Measurements from ENCODE around the gene BPIFB4. TPM values are rescaled to one million over a fixed set of nuclear protein-coding genes. Genes with fewer than 3 reads are reported as not detected.
A peak's percentile ranks its signal among the peaks of the same experiment; 100 is the strongest.
"Not testable (repeated sequence)": the region's sequence is repeated elsewhere in the genome, so short reads cannot be mapped to it uniquely, and the experiment has no call there.

The BPIFB4 gene
- polyA plus RNA-seq, 3 donors, result not detected

DNA sequence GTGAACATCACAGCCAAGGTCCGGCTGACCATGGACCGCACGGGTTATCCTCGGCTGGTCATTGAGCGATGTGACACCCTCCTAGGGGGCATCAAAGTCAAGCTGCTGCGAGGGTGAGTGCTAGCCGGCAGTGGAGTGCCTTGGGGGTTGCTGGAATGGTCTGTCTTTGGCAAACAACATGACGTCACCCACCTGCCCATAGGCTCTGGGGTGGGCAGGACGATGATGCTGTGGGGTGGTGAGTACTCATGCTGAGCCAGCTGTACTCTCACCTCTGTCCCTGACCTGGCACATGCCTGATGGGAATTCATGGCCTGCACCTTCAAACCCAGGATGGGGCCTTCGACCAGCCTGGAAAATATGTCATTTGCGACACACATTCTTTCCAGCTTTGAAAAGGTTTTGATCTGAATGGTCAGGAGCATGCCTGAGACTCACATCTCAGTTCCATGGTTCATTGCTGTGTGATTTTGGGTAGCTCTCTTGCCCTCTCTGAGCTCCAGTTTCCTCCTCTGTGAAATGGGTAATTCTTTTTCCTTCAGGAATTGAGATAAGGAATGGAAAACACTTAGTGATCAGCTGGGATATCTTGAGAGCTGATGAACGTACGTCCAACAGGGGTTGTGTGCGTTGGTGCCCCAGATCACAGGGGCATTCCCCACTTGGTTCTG lies 6.7 kb downstream of the BPIFB4 start:
- no peak for DNase-seq

GRCh38 chr20:33091147-33091546 lies 11.7 kb downstream of the BPIFB4 start:
- DNase-seq, result no peak

DNA sequence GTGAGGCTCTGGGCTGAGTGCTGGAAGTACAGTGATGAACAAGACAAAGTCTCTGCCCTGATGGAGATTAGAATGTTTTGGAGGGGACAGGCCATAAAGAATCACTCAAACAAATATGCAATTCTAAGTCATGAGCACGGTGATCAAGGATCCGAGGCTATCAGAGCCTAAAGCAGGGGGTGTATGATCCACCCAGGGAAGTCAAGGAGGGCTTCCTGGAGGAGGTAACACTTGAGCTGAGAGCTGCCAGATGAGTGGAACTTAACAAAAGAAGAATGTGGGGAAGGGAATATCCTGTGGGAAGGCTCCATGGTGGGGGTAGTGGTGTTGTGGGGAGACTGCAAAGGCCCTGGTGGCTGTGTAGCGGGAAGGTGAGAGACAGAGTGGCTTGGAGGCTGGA lies 12.2 kb downstream of the BPIFB4 start:
- DNase-seq, result no peak

GRCh38 chr20:33092361-33092760 lies 12.9 kb downstream of the BPIFB4 start:
- no peak for DNase-seq

GRCh38 chr20:33093074-33093473 lies 13.6 kb downstream of the BPIFB4 start:
- no peak for DNase-seq

DNA sequence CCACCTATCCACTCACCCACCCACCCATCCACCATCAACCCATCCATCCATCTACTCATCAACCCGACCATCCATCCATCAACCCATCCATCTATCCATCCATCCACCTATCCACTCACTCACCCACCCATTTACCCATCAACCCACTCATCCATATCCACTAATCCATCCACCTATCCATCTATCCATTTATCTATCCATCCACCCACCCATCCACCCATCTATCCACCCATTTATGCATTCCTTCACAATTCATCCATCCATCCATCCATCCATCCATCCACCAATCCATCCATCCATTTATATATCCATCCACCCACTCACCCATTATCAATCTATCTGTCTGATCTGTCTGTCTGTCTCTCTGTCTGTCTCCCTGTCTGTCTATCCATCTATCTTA lies 14.1 kb downstream of the BPIFB4 start:
- DNase-seq, result no peak

DNA sequence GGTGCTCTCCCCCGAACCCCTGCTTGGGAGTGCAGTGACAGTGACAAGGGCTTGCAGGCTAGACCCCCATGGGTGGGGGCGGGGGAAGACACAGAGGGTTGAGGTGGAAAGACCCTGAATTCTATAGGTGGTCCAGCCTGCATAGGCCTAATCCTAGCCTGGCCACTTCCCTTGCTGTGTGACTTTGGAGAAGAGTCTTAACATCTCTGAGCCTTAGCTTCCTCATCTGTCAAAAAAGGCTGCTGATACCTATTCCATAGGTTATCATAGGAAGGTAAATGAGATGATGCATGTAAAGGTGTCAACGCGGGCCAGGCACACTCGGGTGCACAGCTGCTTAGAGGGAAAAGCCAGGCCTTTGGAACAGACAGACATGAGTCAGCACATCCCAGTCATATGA lies 15.8 kb downstream of the BPIFB4 start:
- DNase-seq, result no peak

- DNase-seq, result peak; percentile 56
Measured at GRCh38 chr20:33095902-33096584, 16.6 kb downstream of the BPIFB4 start.

GRCh38 chr20:33097001-33097400 lies 17.6 kb downstream of the BPIFB4 start:
- DNase-seq, result no peak

GRCh38 chr20:33099843-33100538 lies 20.5 kb downstream of the BPIFB4 start:
- DNase-seq, result no peak

GRCh38 chr20:33103556-33103955 lies 24.1 kb downstream of the BPIFB4 start:
- no peak for DNase-seq

DNA sequence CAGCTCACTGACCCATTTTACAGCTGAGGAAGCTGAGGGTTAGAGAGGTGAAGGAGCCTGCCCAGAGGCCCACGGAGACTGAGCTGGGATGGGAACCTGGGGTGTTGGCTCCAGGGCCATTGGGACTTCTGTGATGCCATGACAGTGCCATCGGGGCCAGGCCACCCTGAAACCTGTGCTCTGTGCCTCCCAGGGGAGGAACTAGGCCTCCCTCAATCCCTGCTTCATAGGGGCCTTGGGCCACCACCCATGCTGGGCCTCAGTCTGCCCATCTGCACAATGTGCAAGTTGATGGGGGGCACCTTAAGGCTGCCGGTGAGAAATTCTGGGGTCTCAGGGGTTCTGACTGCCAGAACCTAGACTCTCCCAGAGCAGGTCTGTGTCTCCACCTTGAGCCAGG lies 24.9 kb downstream of the BPIFB4 start:
- no peak for DNase-seq

GRCh38 chr20:33105316-33105924 lies 26.0 kb downstream of the BPIFB4 start:
- no peak for DNase-seq

GRCh38 chr20:33106058-33106620 lies 26.7 kb downstream of the BPIFB4 start:
- not testable (repeated sequence) for DNase-seq

DNA sequence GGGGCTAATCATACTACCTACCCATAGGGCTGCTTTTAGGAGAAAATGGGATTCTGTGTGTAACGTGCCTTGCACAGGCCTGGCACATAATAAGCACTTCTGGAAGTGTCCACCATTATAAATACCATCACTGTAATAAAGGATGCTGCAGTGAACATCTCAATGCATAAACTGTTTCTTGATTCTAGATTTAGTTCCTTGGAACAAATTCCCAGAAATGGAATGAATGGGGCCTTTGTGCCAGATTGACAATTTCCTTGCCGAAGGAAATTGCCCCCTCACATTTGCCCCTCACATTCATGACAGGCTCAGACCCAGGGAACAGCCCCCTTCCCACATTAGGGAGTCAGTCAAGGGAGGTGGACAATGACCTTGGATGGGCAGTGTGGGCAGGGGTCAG lies 29.2 kb downstream of the BPIFB4 start:
- no peak for DNase-seq

GRCh38 chr20:33110147-33110825 lies 30.8 kb downstream of the BPIFB4 start:
- DNase-seq, result no peak

GRCh38 chr20:33111306-33111705 lies 31.9 kb downstream of the BPIFB4 start:
- no peak for DNase-seq

GRCh38 chr20:33112547-33113386 lies 33.3 kb downstream of the BPIFB4 start:
- DNase-seq, result no peak

- no peak for DNase-seq
Measured at GRCh38 chr20:33113387-33113908, 34.0 kb downstream of the BPIFB4 start.

DNA sequence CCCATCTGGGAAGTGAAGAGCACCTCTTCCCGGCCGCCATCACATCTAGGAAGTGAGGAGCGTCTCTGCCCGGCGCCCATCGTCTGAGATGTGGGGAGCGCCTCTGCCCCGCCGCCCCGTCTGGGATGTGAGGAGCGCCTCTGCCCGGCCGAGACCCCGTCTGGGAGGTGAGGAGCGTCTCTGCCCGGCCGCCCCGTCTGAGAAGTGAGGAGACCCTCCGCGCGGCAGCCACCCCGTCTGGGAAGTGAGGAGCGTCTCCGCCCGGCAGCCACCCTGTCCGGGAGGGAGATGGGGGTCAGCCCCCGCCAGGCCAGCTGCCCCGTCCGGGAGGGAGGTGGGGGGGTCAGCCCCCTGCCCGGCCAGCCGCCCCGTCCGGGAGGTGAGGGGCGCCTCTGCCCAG lies 36.1 kb downstream of the BPIFB4 start:
- DNase-seq, result not testable (repeated sequence)
